GM12878 (cell line): ENCODE data around the gene CEACAM1. TPM values are rescaled to one million over a fixed set of nuclear protein-coding genes. Genes with fewer than 3 reads are reported as not detected.

Source experiments
- BRCA1 ChIP-seq: IDR thresholded peaks from 2 replicates; pipeline ENCODE4 v1.6.1; 2011; ENCODE audit warnings: low read depth, low read length, improper control_type of control experiment
- EED ChIP-seq: sonication (generic); IDR thresholded peaks from 2 replicates; pipeline ENCODE4 v1.6.1; 2016; ENCODE audit warnings: antibody characterized with exemption, low read depth
- EGR1 ChIP-seq, 2 experiments: IDR thresholded peaks; 1 replicate in 1 of 2; 2 replicates in 1 of 2; pipeline ENCODE4 v1.6.1; 2011 to 2012; ENCODE audit warnings: low read depth in 2 of 2, low read length in 2 of 2, borderline replicate concordance in 1 of 2, mild to moderate bottlenecking in 1 of 2, moderate library complexity in 1 of 2
- NFYA ChIP-seq: IDR thresholded peaks from 2 replicates; pipeline ENCODE4 v1.6.1; 2011; ENCODE audit warnings: low read depth, mild to moderate bottlenecking, low read length, improper control_type of control experiment, borderline replicate concordance
- NFYB ChIP-seq: IDR thresholded peaks from 2 replicates; pipeline ENCODE4 v1.6.1; 2011; ENCODE audit warnings: low read depth, mild to moderate bottlenecking, low read length, improper control_type of control experiment, moderate library complexity; ENCODE audit not compliant: insufficient read depth
- POU2F2 ChIP-seq: IDR thresholded peaks from 3 replicates; pipeline ENCODE4 v1.6.1; 2011; ENCODE audit warnings: low read depth, mild to moderate bottlenecking, low read length, borderline replicate concordance
- polyA plus RNA-seq, 11 experiments: library from polyadenylated mRNA; depleted of rRNA in 4 of 11; unstranded in 6 of 11; stranded (reverse) in 5 of 11; fragments of >200 nt; fragmentation: Nextera tagmentation in 4 of 11; fragmentation: Illumina TruSeq in 1 of 11; extraction: Ambion mirVana in 4 of 11; extraction: Trizol in 1 of 11; gene quantifications; 1 replicate in 1 of 11; 2 replicates in 10 of 11; pipeline versions ENCODE4 v1.2.1 to v1.2.3, GENCODE V29; 2011 to 2016; ENCODE audit warnings: inconsistent platforms in 2 of 11, missing spikeins in 2 of 11, low read depth in 1 of 11
- total RNA-seq, 4 experiments: library from RNA; depleted of rRNA in 3 of 4; stranded (reverse); fragments of >200 nt in 3 of 4; fragmentation: Illumina TruSeq in 1 of 4; extraction: Trizol in 1 of 4; gene quantifications; 2 replicates each; pipeline versions ENCODE4 v1.2.1 to v1.2.3, GENCODE V29; 2013 to 2021
- TF ChIP-seq, protein P1 (sequence below): fragments of 450-650 bp; IDR thresholded peaks from 2 replicates; pipeline ENCODE4 v1.6.1; 2017; ENCODE audit warnings: mild to moderate bottlenecking, moderate library complexity
- TF ChIP-seq, protein P2 (sequence below): IDR thresholded peaks from 2 replicates; pipeline ENCODE4 v1.6.1; 2011; ENCODE audit warnings: borderline replicate concordance, low read depth, mild to moderate bottlenecking, moderate library complexity, mixed read lengths, low read length; ENCODE audit not compliant: insufficient read depth; ENCODE audit errors: extremely low read length

Gene CEACAM1
- total and polyA plus RNA-seq, 10 of the 15 experiments (the other 5 are each of a cell fraction or from before 2014, with no cell fraction given), result 3.9 to 24.0 (median 6.5) TPM

DNA sequence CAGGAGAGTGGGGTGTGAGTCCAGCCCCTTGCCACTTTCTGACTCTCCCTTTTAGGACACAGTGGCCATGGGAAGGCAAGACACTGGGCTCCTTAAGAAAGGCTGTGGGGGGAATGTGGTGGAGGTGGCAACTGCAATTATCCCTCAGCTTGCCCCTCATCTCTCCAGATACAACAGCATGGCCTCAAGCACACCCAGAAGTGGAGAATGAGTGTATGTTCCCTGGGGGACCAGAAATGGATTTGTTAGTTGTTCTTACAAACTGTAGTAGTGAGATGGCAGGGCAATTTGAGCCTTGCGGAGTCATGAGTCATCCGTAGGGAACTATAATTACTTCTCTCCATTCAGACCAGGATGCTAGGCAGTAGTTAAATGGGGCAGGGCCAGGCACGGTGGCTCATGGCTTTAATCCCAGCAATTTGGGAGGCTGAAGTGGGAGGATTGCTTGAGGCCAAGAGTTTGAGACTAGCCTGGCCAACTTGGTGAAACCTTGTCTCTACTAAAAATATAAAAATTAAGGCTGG lies 59.9 kb downstream of the CEACAM1 start (continued):
- TF ChIP-seq, protein P1, sequence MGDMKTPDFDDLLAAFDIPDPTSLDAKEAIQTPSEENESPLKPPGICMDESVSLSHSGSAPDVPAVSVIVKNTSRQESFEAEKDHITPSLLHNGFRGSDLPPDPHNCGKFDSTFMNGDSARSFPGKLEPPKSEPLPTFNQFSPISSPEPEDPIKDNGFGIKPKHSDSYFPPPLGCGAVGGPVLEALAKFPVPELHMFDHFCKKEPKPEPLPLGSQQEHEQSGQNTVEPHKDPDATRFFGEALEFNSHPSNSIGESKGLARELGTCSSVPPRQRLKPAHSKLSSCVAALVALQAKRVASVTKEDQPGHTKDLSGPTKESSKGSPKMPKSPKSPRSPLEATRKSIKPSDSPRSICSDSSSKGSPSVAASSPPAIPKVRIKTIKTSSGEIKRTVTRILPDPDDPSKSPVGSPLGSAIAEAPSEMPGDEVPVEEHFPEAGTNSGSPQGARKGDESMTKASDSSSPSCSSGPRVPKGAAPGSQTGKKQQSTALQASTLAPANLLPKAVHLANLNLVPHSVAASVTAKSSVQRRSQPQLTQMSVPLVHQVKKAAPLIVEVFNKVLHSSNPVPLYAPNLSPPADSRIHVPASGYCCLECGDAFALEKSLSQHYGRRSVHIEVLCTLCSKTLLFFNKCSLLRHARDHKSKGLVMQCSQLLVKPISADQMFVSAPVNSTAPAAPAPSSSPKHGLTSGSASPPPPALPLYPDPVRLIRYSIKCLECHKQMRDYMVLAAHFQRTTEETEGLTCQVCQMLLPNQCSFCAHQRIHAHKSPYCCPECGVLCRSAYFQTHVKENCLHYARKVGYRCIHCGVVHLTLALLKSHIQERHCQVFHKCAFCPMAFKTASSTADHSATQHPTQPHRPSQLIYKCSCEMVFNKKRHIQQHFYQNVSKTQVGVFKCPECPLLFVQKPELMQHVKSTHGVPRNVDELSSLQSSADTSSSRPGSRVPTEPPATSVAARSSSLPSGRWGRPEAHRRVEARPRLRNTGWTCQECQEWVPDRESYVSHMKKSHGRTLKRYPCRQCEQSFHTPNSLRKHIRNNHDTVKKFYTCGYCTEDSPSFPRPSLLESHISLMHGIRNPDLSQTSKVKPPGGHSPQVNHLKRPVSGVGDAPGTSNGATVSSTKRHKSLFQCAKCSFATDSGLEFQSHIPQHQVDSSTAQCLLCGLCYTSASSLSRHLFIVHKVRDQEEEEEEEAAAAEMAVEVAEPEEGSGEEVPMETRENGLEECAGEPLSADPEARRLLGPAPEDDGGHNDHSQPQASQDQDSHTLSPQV, result no peak
- TF ChIP-seq NFYA (no peak), EED (no peak), EGR1 (IDR thresholded peaks at IDR 0.05; ENCODE audit: borderline replicate concordance in 1 of 2, low read depth in 2 of 2, low read length in 2 of 2) (no peak), BRCA1 (no peak), NFYB (no peak), POU2F2 (no peak)
- TF ChIP-seq, protein P2, sequence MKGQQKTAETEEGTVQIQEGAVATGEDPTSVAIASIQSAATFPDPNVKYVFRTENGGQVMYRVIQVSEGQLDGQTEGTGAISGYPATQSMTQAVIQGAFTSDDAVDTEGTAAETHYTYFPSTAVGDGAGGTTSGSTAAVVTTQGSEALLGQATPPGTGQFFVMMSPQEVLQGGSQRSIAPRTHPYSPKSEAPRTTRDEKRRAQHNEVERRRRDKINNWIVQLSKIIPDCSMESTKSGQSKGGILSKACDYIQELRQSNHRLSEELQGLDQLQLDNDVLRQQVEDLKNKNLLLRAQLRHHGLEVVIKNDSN, result no peak
